ENCODE measurements around the gene CDRT15.

Gene CDRT15

GRCh38 chr17:14211801-14212200 is 24.9 kb downstream of the CDRT15 start:
- Histone ChIP-seq H3K36me3 (ENCODE audit: control insufficient read depth, insufficient read depth, low read length) (peaks cover 4% of the 10 kb centered on the region), H3K27me3 (replicated peaks; ENCODE audit: control insufficient read depth, insufficient read depth, low read length) (no peaks in the 10 kb centered on the region), H3K4me3 (replicated peaks; ENCODE audit: low read depth, low read length) (no peak overlapping the region)
- no peak for DNase-seq (ENCODE audit: extremely low read depth, insufficient read length)
- peak; percentile 21 for TF ChIP-seq CTCF (IDR thresholded peaks at IDR 0.05; ENCODE audit: insufficient read depth, low read length, poor library complexity, severe bottlenecking)

- no peak for DNase-seq (ENCODE audit: extremely low read depth, insufficient read length)
- no peak overlapping the region for H3K4me3 ChIP-seq (replicated peaks; ENCODE audit: low read depth, low read length)
- H3K36me3 ChIP-seq (ENCODE audit: control insufficient read depth, insufficient read depth, low read length): peaks cover 8% of the 10 kb centered on the region
- TF ChIP-seq CTCF (IDR thresholded peaks at IDR 0.05; ENCODE audit: insufficient read depth, low read length, poor library complexity, severe bottlenecking): no peak
- H3K27me3 ChIP-seq (replicated peaks; ENCODE audit: control insufficient read depth, insufficient read depth, low read length): no peaks in the 10 kb centered on the region
Measured at GRCh38 chr17:14211246-14211645, 25.4 kb downstream of the CDRT15 start.

- no peaks in the 10 kb centered on the region for H3K27me3 ChIP-seq (replicated peaks; ENCODE audit: control insufficient read depth, insufficient read depth, low read length)
- H3K36me3 ChIP-seq (ENCODE audit: control insufficient read depth, insufficient read depth, low read length): peaks cover 8% of the 10 kb centered on the region
- no peak for TF ChIP-seq CTCF (IDR thresholded peaks at IDR 0.05; ENCODE audit: insufficient read depth, low read length, poor library complexity, severe bottlenecking)
- H3K4me3 ChIP-seq (replicated peaks; ENCODE audit: low read depth, low read length): no peak overlapping the region
- DNase-seq (ENCODE audit: extremely low read depth, insufficient read length): no peak
Measured at GRCh38 chr17:14209215-14209614, 27.4 kb downstream of the CDRT15 start.

GRCh38 chr17:14207791-14208190 is 28.9 kb downstream of the CDRT15 start:
- Histone ChIP-seq H3K4me3 (replicated peaks; ENCODE audit: low read depth, low read length) (no peak overlapping the region), H3K36me3 (ENCODE audit: control insufficient read depth, insufficient read depth, low read length) (peaks cover 8% of the 10 kb centered on the region), H3K27me3 (replicated peaks; ENCODE audit: control insufficient read depth, insufficient read depth, low read length) (no peaks in the 10 kb centered on the region)
- DNase-seq (ENCODE audit: extremely low read depth, insufficient read length): no peak
- TF ChIP-seq CTCF (IDR thresholded peaks at IDR 0.05; ENCODE audit: insufficient read depth, low read length, poor library complexity, severe bottlenecking): no peak

GRCh38 chr17:14206891-14207290 is 29.8 kb downstream of the CDRT15 start:
- DNase-seq (ENCODE audit: extremely low read depth, insufficient read length): no peak
- no peak for TF ChIP-seq CTCF (IDR thresholded peaks at IDR 0.05; ENCODE audit: insufficient read depth, low read length, poor library complexity, severe bottlenecking)
- Histone ChIP-seq H3K36me3 (ENCODE audit: control insufficient read depth, insufficient read depth, low read length) (peaks cover 8% of the 10 kb centered on the region), H3K4me3 (replicated peaks; ENCODE audit: low read depth, low read length) (no peak overlapping the region), H3K27me3 (replicated peaks; ENCODE audit: control insufficient read depth, insufficient read depth, low read length) (no peaks in the 10 kb centered on the region)

GRCh38 chr17:14205992-14206461 is 30.6 kb downstream of the CDRT15 start:
- Histone ChIP-seq H3K36me3 (ENCODE audit: control insufficient read depth, insufficient read depth, low read length) (peaks cover 8% of the 10 kb centered on the region), H3K4me3 (replicated peaks; ENCODE audit: low read depth, low read length) (no peak overlapping the region), H3K27me3 (replicated peaks; ENCODE audit: control insufficient read depth, insufficient read depth, low read length) (no peaks in the 10 kb centered on the region)
- no peak for TF ChIP-seq CTCF (IDR thresholded peaks at IDR 0.05; ENCODE audit: insufficient read depth, low read length, poor library complexity, severe bottlenecking)
- DNase-seq (ENCODE audit: extremely low read depth, insufficient read length): no peak
